Measurements from ENCODE around the gene NCAM1.
A peak's percentile ranks its signal among the peaks of the same experiment; 100 is the strongest.

Gene NCAM1

DNA sequence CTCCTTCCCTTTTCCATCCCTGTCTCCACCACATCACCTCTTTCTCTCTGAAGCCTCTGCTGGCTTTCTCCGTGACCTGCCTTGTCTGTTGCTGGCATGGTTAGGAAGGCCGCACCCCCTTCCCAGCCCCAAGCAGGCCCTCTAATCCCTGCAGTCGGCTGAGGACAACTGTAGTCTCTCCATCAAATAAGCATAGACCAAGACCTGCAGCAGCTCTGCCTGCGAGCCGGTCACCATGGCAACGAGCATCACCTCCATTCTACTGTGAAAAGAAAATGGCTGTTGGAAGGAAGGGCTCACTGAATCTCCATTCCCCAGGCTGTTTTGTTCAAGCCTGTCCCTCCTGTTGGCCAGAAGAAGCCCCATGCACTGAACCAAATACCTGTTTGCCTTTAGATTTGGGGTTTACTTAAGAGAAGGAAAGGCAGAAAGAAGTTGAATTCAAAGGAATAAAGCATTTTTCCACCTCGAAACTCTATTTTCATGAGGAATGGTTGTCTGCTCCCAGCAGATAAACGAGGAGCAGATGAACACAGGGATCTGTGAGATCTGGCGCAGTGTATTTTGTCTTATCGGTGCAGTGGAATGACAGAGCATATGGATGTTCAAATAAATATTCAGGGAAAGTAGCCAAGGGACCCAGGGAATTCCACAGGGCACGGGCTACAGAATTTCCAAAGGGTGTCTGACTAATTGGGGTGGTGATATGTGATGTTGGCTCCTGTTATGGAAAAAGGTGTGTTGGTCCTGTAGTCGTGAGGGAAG, 240.0 kb downstream of the NCAM1 start:
- no peak for DNase-seq (ENCODE audit: low spot score)

DNA sequence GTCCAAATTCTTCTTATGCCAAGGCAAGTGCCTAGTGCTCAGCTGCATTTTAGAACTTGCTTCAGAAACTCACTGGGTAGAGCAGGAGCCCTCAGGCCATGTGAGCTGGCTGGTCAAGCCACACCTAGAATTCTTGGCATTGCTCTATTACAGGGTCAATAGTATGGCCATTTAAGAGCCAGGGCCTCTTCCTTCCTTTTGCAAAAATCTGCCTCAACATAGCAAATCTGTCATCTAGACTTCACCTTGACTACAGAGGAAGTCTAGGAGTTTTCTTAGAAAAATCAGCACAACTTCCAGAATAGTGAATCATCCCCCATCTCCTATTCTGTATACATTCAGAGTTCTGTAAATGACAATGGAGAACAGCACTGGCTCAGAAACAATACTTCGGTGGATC, 241.2 kb downstream of the NCAM1 start:
- DNase-seq (ENCODE audit: low spot score): peak; percentile 25

DNA sequence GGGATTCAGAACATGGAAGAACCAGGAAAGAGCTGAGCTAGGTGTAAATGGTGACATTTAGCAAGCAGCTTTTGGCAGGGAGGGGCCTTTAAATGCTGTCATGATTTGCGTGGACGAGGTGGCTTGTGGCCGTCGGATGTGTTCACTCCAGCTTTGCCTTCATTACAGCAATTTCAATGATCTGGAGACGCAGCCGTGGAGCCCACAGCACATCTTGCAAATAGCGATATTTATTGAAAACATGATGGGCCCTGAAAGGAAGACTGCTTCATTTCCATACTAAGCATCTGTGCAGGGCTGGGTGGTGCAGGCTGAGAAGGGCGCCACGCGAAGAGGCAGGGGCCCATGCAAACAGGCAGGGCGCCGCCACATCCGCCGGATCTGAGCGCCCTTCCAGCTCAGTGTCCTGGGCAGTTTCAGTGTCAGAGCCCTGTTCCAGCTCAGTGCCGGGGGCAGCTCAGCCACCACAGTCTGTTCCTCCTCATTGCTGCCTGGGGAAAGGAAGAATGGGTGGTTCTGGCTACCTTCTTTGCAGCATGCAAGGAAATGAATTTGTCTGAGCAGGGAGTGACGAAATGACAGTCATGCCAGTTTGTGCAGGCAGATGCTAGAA, 242.0 kb downstream of the NCAM1 start:
- DNase-seq (ENCODE audit: low spot score): no peak

DNA sequence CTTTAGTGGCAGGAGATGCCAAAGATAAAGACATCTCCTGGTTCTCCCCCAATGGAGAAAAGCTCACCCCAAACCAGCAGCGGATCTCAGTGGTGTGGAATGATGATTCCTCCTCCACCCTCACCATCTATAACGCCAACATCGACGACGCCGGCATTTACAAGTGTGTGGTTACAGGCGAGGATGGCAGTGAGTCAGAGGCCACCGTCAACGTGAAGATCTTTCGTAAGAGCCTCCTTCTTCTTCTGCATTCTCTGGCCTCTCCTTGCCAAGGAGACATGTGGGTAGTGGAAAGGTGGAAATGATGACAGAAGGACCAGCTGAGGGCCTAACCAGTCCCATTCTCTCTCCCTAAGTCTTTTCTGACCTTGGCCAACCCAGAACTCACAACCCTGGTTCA, 243.1 kb downstream of the NCAM1 start:
- no peak for DNase-seq (ENCODE audit: low spot score)

DNA sequence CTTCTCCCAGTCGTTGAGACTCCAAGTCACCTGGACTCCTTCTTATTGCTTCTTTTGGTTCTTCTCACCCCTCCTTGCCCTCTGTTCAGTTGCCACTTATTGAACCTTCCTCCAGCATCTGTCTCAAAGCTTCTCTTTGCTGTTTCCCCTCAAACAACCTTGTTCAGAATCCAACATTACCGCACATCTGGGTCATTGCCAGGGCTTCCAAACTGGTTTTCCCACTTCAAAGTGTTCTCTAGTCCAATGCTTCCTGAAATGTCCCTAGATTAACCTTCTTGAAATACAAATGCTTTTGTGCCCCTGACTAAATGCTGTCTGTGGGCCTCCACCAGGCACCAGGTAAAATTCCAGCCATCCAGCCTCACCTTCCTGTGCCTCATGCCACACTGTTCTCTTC, 252.3 kb downstream of the NCAM1 start:
- no peak for DNase-seq (ENCODE audit: low spot score)

DNA sequence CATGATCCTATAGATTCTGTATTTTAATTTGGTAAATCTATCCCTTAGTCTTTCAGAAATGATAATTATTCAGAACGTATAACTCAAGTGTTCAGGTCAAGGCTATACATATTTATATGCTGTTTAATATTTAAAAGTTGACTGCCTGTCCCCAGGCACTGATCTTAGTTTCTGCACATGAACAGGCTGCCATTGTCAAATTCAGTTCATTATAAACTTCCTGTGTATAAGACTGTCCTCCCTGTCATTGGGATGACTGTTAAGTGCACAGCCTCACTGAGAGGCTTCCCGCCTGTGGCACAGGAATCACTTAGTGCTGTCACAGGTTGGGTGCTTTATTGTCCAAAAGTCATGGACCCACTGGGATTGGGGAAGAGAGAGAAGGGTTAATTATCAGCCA, 261.0 kb downstream of the NCAM1 start:
- no peak for DNase-seq (ENCODE audit: low spot score)

DNA sequence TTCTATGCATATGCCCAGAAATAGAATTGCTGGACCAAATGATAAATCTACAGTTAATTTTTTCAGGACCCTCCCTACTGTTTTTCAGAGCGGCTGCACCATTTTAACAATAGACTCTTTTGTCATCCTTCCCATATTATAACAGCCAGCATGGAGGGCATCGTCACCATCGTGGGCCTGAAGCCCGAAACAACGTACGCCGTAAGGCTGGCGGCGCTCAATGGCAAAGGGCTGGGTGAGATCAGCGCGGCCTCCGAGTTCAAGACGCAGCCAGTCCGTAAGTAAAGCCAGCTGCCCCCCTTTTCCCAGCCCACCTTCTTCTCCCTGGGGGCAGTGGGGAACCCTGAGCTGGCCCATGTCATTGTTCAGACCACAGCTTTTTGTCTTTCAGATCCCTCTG, 273.7 kb downstream of the NCAM1 start:
- DNase-seq (ENCODE audit: low spot score): no peak

DNA sequence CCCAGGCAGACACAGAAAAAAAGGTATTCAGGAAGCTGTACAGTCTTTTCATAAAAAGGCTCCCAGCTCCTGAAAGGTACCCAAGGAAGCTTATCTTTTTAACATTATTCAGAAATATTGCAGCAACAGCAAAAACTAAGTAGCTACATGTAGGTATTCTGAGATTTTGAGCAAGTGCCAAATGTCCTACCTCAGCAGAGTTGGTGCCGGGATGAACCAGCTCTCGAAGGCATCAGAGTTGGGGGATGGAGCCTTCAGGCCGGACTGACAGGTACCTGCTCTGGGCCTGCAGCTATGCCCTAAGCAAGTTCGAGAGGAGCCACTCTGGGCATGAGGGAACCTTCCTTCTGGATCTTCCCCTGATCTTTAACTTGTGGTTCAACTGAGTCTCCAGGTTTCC, 276.0 kb downstream of the NCAM1 start:
- no peak for DNase-seq (ENCODE audit: low spot score)

DNA sequence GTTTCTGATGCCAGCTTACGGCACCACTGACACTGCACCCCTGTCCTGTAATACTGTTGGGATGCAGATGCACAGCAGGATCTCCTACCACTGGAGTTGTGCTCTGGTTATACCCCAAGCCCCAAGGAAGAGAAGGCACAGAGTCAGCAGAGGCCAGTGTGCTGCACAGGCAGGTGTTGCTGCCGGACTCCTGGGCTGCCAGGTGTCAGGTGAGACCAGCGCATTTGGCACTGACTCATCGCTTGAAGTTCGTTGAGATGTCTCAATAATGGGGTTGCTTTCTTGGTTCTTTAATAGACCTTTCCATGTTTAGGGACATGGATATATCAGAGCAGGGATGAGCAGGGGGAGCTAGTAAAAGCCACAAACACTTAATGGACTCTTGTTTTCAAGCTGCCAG, 277.5 kb downstream of the NCAM1 start:
- no peak for DNase-seq (ENCODE audit: low spot score)

DNA sequence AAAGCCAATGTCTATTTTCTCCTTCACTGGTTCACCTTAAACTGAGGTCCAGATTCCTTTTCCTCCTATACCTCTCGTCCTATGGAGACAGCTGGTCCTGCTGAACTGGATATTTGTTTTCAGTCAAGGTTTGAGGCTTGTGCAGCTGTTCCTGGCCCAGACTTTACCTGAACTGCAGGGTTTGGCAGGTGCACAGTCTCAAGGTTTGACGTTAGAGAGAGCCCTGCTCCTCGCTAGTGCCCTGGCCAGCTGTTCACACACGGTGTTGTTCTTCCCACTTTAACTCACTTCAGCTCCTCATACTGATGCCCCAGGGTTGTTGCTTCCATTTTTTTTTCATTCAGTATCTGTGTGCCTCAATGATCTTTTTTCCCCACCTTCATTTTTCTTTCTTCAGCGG, 279.2 kb downstream of the NCAM1 start:
- DNase-seq (ENCODE audit: low spot score): no peak

DNA sequence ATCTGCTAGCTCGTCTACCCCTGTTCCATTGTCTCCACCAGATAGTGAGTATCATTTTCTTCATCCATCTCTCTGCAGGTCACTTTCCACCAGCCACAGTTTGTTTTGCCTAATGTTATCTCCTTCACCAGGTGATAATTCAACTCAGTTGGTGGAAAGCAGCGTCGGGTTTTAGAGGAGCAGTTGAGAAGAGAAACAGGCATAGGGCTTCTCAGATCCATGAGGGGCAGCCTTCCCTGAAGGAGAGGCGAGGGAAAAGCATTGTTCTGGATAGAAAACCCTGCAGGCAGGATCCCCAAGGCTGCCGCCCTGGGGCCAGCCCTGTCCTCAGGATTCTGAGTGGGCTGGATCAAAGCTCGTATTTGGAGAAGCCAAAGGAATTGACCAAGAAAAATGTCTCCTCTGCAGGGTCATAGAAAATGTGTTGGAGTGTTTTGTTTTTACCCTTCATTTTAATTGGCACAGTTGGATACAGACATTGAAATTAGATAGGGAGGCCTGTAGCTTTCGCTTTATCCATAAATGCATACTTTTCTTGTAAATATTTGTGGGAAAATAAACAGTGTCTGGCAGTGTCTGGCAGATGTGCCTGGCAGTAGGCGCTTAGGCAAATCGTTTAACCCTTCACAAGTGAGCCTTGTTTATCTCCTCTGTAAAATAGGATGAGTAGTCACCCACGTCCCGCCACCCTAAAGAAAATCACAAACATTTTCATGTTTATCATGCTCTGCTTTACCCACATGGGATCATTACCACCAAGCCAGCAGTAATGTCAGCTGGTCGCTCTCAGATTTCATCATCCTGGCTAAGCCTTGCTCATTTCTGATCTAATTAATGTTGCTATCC, 279.8 kb downstream of the NCAM1 start:
- no peak for DNase-seq (ENCODE audit: low spot score)

DNA sequence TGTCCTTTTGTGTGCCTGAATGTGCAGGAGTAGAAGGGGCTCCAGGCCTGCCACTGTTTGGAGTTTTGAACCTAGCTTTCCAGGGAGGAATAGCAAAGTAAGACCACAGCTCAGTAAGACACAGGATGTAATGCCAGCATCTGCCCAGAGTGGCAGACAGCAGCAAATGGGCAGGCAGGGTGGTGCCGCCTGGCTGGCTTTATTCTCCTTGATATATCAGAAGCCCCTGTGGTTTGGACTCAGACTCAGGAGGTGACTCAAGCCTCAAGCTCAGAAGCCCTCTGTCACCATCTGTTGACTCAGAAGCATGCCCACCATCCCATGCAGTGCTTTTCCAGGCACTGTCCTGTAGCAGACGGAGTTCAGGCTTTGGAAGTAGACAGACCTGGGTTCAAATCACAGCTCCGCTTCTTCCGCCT, 280.4 kb downstream of the NCAM1 start:
- DNase-seq (ENCODE audit: low spot score): no peak

DNA sequence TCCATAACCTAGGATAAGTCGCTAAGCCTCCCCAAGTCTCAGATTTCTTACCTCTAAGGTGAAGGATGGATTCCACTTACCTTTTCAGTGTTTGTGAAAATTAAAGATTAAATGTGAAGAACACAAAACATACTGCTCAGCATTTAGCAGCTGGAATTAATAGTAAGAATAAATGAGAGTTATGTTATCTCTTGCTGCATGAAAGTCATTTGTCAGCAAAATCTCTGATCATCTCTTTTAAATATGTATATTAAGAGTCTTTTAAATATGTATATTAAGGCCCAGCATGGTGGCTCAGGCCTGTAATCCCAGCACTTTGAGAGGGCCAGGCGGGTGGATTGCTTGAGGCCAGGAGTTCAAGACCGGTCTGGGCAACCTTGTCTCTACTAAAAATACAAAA, 280.8 kb downstream of the NCAM1 start:
- no peak for DNase-seq (ENCODE audit: low spot score)

DNA sequence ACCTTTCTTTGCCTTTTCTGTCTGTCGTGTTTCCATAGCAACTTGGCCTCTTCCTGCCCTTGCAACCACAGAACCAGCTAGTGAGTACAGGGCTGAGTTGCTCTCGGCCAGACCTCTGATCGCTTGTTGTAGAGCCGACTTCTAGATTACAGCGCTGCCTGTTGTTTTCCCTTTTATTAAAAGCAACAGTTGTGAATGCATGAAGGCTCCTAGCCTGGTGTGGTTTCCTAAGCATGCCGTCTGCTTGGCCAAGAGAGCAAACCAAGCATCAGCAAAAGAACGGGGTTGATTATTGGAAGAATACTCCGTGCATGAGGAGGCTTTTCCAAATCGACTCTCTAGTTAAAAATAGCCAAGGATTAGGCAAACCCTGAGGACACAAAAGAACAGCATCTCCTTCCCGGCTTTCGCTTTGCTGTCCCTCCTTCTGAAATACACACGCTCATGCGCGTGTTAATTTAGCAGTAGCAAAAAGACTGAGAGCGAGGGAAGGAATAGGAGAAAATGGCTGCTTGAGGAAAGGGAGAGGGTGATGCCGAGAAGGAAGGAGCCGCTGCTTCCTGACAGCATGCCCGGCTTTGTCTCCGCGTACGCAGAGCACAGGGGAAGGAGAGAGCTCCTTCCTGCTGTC, 281.7 kb downstream of the NCAM1 start:
- peak; percentile 60 for DNase-seq (ENCODE audit: low spot score)

DNA sequence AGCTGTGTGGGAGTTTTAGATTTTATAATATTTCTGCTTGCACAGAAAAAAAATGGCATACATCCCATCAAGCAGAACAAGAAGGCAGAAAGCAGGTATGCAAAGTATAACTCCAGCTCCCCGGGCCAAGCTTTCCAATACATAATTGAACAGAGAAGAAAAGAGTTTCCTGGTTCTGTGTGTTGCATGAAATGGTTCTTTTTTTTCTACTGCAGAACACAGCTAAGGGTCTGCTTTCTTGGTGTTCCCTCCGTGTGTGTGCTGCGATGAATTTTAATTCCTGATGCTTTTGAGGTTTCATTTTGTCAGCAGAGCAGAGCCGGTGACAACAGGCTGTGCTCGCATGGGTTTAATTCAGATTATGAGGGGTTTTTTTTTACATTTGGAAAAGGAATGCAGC, 282.5 kb downstream of the NCAM1 start:
- DNase-seq (ENCODE audit: low spot score): no peak

DNA sequence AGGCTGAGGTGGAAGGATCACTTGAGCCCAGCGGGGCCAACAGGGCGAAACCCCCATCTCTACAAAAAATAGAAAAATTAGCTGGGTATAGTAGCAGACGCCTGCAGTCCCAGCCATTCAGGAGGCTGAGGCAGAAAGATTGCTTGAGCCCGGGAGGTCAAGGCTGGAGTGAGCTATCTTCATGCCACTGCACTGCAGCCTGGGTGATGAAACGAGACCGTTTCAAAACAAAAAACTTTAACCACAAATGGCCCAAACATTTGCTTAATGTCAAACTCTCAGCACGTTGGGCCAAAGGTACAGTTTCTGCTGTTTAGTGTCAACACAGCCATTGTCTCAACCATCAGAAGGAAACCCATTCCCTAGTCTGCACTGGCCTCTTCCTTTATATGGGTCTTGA, 284.0 kb downstream of the NCAM1 start:
- DNase-seq (ENCODE audit: low spot score): no peak

DNA sequence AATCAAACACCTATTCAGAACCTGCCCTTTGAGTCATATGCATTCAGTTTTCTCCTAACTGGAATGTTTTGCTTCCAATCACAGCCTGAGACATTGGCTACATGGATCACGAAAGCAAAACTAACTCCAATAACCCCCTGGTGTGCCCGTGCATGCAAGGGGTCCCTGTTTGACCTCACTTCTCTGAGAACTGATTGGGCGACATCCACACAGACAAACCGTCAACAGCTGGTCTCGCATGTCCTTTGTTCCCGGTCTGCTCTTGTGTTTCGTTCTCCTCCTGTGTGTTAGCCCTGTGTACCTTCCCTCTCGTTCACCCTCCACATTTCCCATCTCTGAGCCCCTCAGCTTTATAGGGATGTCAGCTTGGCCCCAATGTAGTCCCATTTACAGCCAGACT, 286.0 kb downstream of the NCAM1 start:
- DNase-seq (ENCODE audit: low spot score): no peak

DNA sequence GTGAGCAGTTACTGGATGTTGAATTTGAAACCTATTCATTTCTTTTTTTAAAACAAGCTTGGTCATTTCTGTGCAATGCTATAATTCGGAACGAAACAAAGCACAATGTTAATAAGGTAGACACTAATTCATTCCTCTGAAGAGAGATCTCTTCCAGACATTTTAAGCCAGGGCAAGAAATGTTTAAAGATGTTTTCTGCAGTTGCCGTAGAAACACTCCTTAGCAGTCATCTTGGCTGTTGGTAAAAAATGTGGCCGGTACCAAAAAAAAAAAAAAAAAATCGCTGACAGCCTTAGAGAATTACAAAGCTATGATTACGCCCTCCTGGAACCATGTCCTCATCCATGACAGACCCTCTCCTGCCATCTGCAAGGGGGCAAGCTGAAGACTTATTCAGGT, 286.7 kb downstream of the NCAM1 start:
- no peak for DNase-seq (ENCODE audit: low spot score)

DNA sequence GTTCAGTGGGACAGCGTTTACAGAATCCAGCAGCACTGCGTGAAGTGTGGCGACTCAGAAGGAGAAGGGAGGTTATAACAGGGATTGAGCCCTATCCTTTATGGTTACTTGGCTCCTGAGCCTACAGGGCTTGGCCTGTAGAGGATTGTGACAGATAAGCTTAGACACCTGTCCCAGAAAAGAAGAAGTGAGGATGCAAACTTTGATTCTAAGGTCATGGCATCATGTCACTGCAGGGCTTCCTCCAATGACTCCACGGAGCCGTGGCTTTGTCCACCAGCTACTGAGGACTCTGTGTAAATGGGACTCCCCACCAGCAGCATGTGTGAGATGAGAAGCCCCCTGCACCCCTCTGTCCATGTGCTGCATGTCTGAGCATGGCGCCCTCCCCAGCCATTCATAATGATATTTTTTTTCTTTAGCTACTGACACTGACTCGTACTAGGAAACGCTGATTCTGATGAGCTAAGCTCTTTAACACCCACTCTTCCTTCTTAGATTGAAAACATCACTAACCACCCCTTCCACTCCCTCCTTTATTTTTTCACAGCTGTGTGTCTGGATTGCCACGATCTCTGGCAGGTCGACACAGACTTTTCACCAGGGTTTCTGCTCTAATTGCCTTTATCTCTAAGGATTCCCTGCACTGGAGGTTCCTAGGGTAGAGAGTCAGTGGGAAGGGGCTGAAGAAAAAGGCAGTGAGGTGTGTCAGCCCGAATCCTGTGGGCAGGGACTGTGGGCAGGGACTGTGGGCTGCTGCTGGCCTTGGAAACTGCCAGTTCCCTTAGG, 287.7 kb downstream of the NCAM1 start:
- no peak for DNase-seq (ENCODE audit: low spot score)

DNA sequence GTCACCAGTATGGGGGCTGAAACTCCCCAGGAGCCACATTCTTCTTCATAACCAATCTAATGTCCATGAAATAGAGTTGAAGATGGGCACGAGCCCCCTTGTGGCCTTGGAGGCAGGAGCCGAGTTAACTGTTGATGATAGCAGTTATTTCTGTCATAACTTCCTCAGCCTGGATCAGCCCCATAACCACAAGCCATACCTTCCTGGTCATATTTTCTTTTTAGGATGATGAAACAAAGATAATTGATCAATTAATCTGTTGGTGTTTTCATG, 288.2 kb downstream of the NCAM1 start:
- no peak for DNase-seq (ENCODE audit: low spot score)

DNA sequence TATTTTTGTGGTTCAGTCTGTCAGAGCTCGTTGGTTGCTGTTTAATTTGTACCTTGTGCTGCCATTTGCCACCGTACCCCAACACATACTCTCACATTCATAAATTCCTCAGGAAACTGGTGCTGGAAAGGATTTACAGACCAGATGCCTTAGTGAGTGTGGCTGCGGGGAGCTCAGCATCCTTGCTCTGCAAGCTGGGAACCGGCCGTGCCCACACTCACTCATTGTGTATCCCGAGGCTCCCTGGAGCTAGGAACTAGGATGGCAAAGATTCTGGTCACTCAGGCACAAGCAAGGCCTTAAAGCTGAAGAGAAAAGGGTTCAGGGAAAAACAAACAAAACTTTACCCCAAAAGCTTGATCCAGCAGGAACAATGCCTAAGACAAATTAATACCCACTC, 288.6 kb downstream of the NCAM1 start:
- DNase-seq (ENCODE audit: low spot score): no peak

DNA sequence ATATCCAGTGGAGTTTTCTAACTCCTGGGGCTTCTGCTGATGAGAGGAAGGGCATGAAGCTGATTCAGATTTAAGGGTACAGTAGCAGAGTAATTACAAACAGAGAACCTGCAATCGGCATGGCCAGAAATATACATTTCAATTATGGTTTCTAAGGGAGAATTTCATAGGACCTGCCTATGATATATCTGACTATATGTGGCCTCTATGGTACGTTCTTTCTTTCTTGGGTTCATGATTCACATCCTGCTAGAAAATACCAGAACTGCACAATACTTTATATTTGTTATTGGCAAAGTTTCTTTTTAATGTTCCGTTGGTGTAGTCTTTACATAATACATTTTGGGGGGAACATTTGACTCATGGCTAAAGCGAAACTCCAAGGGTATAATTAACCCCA, 290.1 kb downstream of the NCAM1 start:
- no peak for DNase-seq (ENCODE audit: low spot score)
